HEK293T (cell line): Measurements from ENCODE around the gene REV1.

Source experiments
- BHLHE40 ChIP-seq: fragments of 450-650 bp; IDR thresholded peaks from 2 replicates; pipeline ENCODE4 v1.6.1; 2016; ENCODE audit warnings: mild to moderate bottlenecking, moderate library complexity, borderline replicate concordance
- CTBP1 ChIP-seq: fragments of 450-650 bp; IDR thresholded peaks from 2 replicates; pipeline ENCODE4 v1.6.1; 2016; ENCODE audit warnings: borderline replicate concordance
- ELF4 ChIP-seq: fragments of 450-650 bp; IDR thresholded peaks from 2 replicates; pipeline ENCODE4 v1.6.1; 2017; ENCODE audit warnings: antibody characterized with exemption
- FOXK2 ChIP-seq: fragments of 450-650 bp; IDR thresholded peaks from 2 replicates; pipeline ENCODE4 v1.6.1; 2016; ENCODE audit warnings: mild to moderate bottlenecking
- FOXM1 ChIP-seq: fragments of 450-650 bp; IDR thresholded peaks from 2 replicates; pipeline ENCODE4 v1.6.1; 2017; ENCODE audit warnings: mild to moderate bottlenecking, borderline replicate concordance
- NFRKB ChIP-seq: fragments of 450-650 bp; IDR thresholded peaks from 2 replicates; pipeline ENCODE4 v1.6.1; 2016; ENCODE audit warnings: mild to moderate bottlenecking, moderate library complexity
- SP1 ChIP-seq: fragments of 450-650 bp; IDR thresholded peaks from 2 replicates; pipeline ENCODE4 v1.6.1; 2017
- SUZ12 ChIP-seq: fragments of 450-650 bp; IDR thresholded peaks from 2 replicates; pipeline ENCODE4 v1.6.1; 2016; ENCODE audit warnings: mild to moderate bottlenecking

DNA sequence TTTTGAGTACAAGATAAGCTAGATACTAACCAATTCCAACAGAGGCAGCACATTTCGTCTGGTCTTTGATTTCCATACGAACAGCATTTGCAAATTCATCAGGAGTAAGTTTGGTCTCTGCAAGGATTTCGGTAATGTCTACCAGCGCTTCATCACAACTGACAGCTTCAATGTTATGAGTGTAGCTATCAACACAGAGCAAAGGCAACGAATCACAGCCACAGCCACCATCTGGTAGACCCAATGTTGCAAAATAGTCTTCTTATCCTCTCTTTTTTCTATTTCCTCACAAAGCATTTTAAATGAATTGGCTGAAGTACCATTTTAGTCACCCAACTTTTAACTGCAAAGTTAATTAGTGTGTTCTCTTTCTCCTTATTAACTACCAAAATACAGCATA, 68.3 kb downstream of the REV1 start:
- TF ChIP-seq BHLHE40 (no peak), FOXK2 (no peak), SUZ12 (no peak), NFRKB (no peak), CTBP1 (no peak), ELF4 (no peak), FOXM1 (no peak), SP1 (no peak)
